ENCODE data around the gene HAUS3.
"Not testable (repeated sequence)": the region's sequence is repeated elsewhere in the genome, so short reads cannot be mapped to it uniquely, and the experiment has no call there.

Gene HAUS3

GRCh38 chr4:2202789-2203188 lies 39.1 kb downstream of the HAUS3 start:
- not testable (repeated sequence) for H3K27me3 Mint-ChIP-seq (ENCODE audit: low read depth); H3K4me3 Mint-ChIP-seq; H3K27ac Mint-ChIP-seq; H3K36me3 Mint-ChIP-seq (ENCODE audit: low read depth); H3K4me1 Mint-ChIP-seq (ENCODE audit: low read depth); H3K9me3 Mint-ChIP-seq

DNA sequence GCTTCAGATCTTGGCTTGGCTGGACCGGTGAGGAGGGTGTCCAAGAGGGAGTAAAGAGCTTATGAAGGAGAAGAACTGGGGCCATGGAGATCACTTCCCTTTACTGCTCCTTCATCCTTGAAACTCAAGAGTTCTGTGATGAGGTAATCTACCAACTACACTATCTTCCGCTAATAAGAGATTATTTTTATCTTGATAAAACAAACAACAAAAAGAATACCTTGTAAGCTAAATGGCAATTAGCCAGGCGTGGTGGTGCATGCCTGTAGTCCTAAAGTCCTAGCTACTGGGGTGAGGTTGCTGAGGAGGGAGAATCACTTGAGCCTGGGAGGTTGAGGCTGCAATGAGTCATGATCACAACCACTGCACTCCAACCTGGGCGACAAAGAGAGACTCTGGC lies 47.4 kb downstream of the HAUS3 start:
- Mint-ChIP-seq H3K9me3 (no peaks in the 10 kb centered on the region), H3K27me3 (ENCODE audit: low read depth) (no peaks in the 10 kb centered on the region), H3K4me1 (ENCODE audit: low read depth) (no peaks in the 10 kb centered on the region), H3K36me3 (ENCODE audit: low read depth) (peaks cover 14% of the 10 kb centered on the region), H3K4me3 (no peak overlapping the region), H3K27ac (no peak overlapping the region)

DNA sequence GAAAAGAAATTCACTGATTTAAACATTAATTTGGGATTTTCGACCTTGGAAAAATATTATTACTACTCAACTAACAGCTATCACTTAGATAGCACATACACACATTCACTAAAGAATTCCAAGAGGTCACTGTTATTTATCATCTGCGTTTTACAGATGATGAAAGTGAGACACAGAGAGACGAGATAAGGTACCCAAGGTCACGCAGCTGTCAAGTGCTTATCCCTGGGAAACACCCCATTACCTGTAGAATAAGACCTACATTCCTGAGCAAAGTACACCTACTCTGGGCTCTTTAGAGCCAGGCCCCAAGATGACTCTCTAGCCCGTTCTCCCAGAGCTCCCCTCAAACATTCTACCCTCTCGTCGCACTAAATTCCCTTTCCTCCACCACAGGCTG lies 48.6 kb downstream of the HAUS3 start:
- Mint-ChIP-seq H3K27ac (no peak overlapping the region), H3K27me3 (ENCODE audit: low read depth) (no peaks in the 10 kb centered on the region), H3K36me3 (ENCODE audit: low read depth) (peaks cover 14% of the 10 kb centered on the region), H3K9me3 (no peaks in the 10 kb centered on the region), H3K4me3 (no peak overlapping the region), H3K4me1 (ENCODE audit: low read depth) (no peaks in the 10 kb centered on the region)

GRCh38 chr4:2186865-2187172 lies 55.1 kb downstream of the HAUS3 start:
- Mint-ChIP-seq H3K4me1 (ENCODE audit: low read depth) (peaks cover 12% of the 10 kb centered on the region), H3K4me3 (no peak overlapping the region), H3K9me3 (peaks cover 15% of the 10 kb centered on the region), H3K27ac (no peak overlapping the region), H3K36me3 (ENCODE audit: low read depth) (peaks cover 15% of the 10 kb centered on the region), H3K27me3 (ENCODE audit: low read depth) (no peaks in the 10 kb centered on the region)

- no peak overlapping the region for H3K27ac Mint-ChIP-seq
- H3K4me1 Mint-ChIP-seq (ENCODE audit: low read depth), result peaks cover 12% of the 10 kb centered on the region
- peaks cover 15% of the 10 kb centered on the region for H3K9me3 Mint-ChIP-seq
- no peak overlapping the region for H3K4me3 Mint-ChIP-seq
- H3K27me3 Mint-ChIP-seq (ENCODE audit: low read depth), result no peaks in the 10 kb centered on the region
- peaks cover 12% of the 10 kb centered on the region for H3K36me3 Mint-ChIP-seq (ENCODE audit: low read depth)
Observed at GRCh38 chr4:2186133-2186864, 55.6 kb downstream of the HAUS3 start.

DNA sequence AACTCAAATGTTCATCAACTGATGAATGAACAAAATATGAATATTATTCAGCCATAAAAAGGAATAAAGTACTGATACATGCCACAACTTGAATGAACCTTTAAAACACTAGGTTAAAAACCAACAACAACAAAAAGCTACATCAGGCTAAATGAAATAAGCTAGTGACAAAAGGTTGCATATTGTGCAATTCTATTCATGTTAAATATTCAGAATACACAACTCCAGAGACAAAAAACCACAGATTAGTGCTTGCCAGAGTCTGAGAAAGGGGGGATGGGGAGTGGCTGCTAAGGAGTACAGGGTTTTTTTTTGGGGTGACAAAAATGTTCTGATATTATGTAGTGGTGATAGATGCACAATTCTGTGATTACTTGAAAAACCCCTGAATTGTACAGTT lies 58.5 kb downstream of the HAUS3 start:
- Mint-ChIP-seq H3K36me3 (ENCODE audit: low read depth) (peaks cover 15% of the 10 kb centered on the region), H3K27ac (no peak overlapping the region), H3K4me3 (no peak overlapping the region), H3K9me3 (peaks cover 15% of the 10 kb centered on the region), H3K27me3 (ENCODE audit: low read depth) (no peaks in the 10 kb centered on the region), H3K4me1 (ENCODE audit: low read depth) (peaks cover 12% of the 10 kb centered on the region)

DNA sequence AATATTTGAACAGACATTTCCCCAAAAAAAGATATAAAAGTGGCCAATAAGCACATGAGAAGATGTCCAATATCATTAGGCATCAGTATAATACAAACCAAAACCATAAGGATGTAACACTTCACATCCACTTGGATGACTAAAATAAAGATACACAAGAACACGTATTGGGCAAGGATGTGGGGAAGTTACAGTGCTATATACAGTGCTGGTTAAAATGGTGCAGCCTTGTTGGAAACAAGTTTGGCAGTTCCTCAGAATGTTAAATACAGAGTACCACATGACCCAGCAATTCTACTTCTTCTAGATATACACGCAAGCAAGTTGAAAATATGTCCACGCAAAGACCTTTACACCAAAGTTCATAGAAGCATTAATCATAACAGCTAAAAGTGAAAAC lies 58.9 kb downstream of the HAUS3 start:
- H3K9me3 Mint-ChIP-seq, result peaks cover 15% of the 10 kb centered on the region
- H3K36me3 Mint-ChIP-seq (ENCODE audit: low read depth), result peaks cover 17% of the 10 kb centered on the region
- peaks cover 16% of the 10 kb centered on the region for H3K4me1 Mint-ChIP-seq (ENCODE audit: low read depth)
- no peak overlapping the region for H3K4me3 Mint-ChIP-seq
- no peak overlapping the region for H3K27ac Mint-ChIP-seq
- H3K27me3 Mint-ChIP-seq (ENCODE audit: low read depth), result no peaks in the 10 kb centered on the region

- Mint-ChIP-seq H3K4me3 (no peak overlapping the region), H3K27ac (no peak overlapping the region), H3K36me3 (ENCODE audit: low read depth) (peaks cover 19% of the 10 kb centered on the region), H3K9me3 (peaks cover 7% of the 10 kb centered on the region), H3K27me3 (ENCODE audit: low read depth) (no peaks in the 10 kb centered on the region), H3K4me1 (ENCODE audit: low read depth) (peaks cover 40% of the 10 kb centered on the region)
Observed at GRCh38 chr4:2180410-2180809, 61.5 kb downstream of the HAUS3 start.

DNA sequence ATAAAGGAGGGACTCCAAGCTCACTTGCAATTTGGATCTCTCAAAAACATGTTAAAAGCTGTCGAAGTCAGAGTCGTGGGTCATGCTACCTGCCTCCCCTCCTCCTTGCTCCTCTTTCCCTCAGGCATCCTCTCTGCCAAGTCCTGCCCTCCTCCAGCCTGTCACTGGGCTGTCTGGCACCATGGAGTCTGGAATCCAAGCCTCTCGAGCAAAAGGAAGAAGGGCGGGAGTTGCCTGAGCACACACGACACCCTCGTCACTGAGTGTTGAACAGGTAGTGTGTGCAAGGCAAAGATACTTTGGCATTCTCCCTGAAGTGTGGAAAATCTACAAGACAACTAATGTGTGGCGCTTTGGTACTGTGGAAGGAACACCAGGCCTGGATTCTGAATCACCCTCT lies 62.2 kb downstream of the HAUS3 start:
- Mint-ChIP-seq H3K27me3 (ENCODE audit: low read depth) (no peaks in the 10 kb centered on the region), H3K9me3 (peaks cover 7% of the 10 kb centered on the region), H3K36me3 (ENCODE audit: low read depth) (peaks cover 17% of the 10 kb centered on the region), H3K4me1 (ENCODE audit: low read depth) (peaks cover 40% of the 10 kb centered on the region), H3K4me3 (no peak overlapping the region), H3K27ac (no peak overlapping the region)

DNA sequence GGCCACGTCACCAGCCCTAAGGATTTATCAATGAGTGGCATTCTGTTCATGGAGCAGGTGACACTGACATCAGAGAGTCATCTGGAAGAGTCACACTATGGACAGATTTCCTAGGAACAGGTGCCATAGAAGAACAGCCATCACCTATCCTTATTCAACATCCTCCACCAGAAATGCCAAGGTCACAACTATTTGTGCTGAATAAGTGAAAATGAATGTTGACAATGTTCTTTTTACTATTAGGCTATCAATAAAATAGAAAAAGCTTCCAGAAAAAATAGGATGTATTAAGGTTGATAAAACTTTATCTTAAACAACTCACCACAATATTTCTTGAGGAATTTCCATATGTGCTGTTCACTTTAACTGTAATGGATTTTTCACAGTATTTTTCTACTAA lies 62.9 kb downstream of the HAUS3 start:
- no peak overlapping the region for H3K27ac Mint-ChIP-seq
- H3K36me3 Mint-ChIP-seq (ENCODE audit: low read depth), result peaks cover 19% of the 10 kb centered on the region
- peaks cover 43% of the 10 kb centered on the region for H3K4me1 Mint-ChIP-seq (ENCODE audit: low read depth)
- H3K9me3 Mint-ChIP-seq, result peaks cover 7% of the 10 kb centered on the region
- no peak overlapping the region for H3K4me3 Mint-ChIP-seq
- H3K27me3 Mint-ChIP-seq (ENCODE audit: low read depth), result no peaks in the 10 kb centered on the region

All from T-helper 1 cell treated with Interleukin-12 subunit alpha and Interleukin-12 subunit beta and Interleukin-4 antibody, amounts not matched to agents 30 μg/mL and 1 μg/mL, for 36 hours (primary cell).